ENCODE measurements around the gene RASSF8. TPM values are rescaled to one million over a fixed set of nuclear protein-coding genes. Genes with fewer than 3 reads are reported as not detected.

Gene RASSF8
- total RNA-seq, 1 donor from 2014 or later = 19.0 TPM

GRCh38 chr12:26017484-26018211 lies 59.2 kb downstream of the RASSF8 start:
- H3K36me3 ChIP-seq (ENCODE audit: control insufficient read depth, insufficient read depth, low read length) = no peaks in the 10 kb centered on the region
- H3K27me3 ChIP-seq (ENCODE audit: control insufficient read depth, insufficient read depth, low read length) = no peaks in the 10 kb centered on the region
- no peak overlapping the region for H3K4me3 ChIP-seq (ENCODE audit: low read depth, low read length)
- FAIRE-seq = no peak
- peak; percentile 33 for DNase-seq (ENCODE audit: low read depth)
- TF ChIP-seq CTCF (IDR thresholded peaks at IDR 0.05; ENCODE audit: insufficient read depth, low read length, severe bottlenecking) = peak; percentile 71

- no peak for FAIRE-seq
- DNase-seq (ENCODE audit: low read depth) = peak; percentile 12
- no peak for TF ChIP-seq CTCF (IDR thresholded peaks at IDR 0.05; ENCODE audit: insufficient read depth, low read length, severe bottlenecking)
- no peak overlapping the region for H3K4me3 ChIP-seq (ENCODE audit: low read depth, low read length)
- no peaks in the 10 kb centered on the region for H3K27me3 ChIP-seq (ENCODE audit: control insufficient read depth, insufficient read depth, low read length)
- H3K36me3 ChIP-seq (ENCODE audit: control insufficient read depth, insufficient read depth, low read length) = no peaks in the 10 kb centered on the region
Measured at GRCh38 chr12:26018926-26019325, 60.4 kb downstream of the RASSF8 start.

- Histone ChIP-seq H3K27me3 (ENCODE audit: control insufficient read depth, insufficient read depth, low read length) (no peaks in the 10 kb centered on the region), H3K4me3 (ENCODE audit: low read depth, low read length) (no peak overlapping the region), H3K36me3 (ENCODE audit: control insufficient read depth, insufficient read depth, low read length) (no peaks in the 10 kb centered on the region)
- no peak for TF ChIP-seq CTCF (IDR thresholded peaks at IDR 0.05; ENCODE audit: insufficient read depth, low read length, severe bottlenecking)
- FAIRE-seq (no peak), DNase-seq (ENCODE audit: low read depth) (no peak)
Measured at GRCh38 chr12:26021534-26021933, 63.1 kb downstream of the RASSF8 start.

GRCh38 chr12:26022043-26022442 lies 63.6 kb downstream of the RASSF8 start:
- no peak for TF ChIP-seq CTCF (IDR thresholded peaks at IDR 0.05; ENCODE audit: insufficient read depth, low read length, severe bottlenecking)
- H3K36me3 ChIP-seq (ENCODE audit: control insufficient read depth, insufficient read depth, low read length) = no peaks in the 10 kb centered on the region
- no peak for DNase-seq (ENCODE audit: low read depth)
- no peaks in the 10 kb centered on the region for H3K27me3 ChIP-seq (ENCODE audit: control insufficient read depth, insufficient read depth, low read length)
- no peak overlapping the region for H3K4me3 ChIP-seq (ENCODE audit: low read depth, low read length)
- no peak for FAIRE-seq

- DNase-seq (ENCODE audit: low read depth) (no peak), FAIRE-seq (no peak)
- Histone ChIP-seq H3K4me3 (ENCODE audit: low read depth, low read length) (no peak overlapping the region), H3K36me3 (ENCODE audit: control insufficient read depth, insufficient read depth, low read length) (no peaks in the 10 kb centered on the region), H3K27me3 (ENCODE audit: control insufficient read depth, insufficient read depth, low read length) (no peaks in the 10 kb centered on the region)
- TF ChIP-seq CTCF (IDR thresholded peaks at IDR 0.05; ENCODE audit: insufficient read depth, low read length, severe bottlenecking) = no peak
Measured at GRCh38 chr12:26026713-26027112, 68.2 kb downstream of the RASSF8 start.

GRCh38 chr12:26027401-26027800 lies 68.9 kb downstream of the RASSF8 start:
- H3K36me3 ChIP-seq (ENCODE audit: control insufficient read depth, insufficient read depth, low read length) = no peaks in the 10 kb centered on the region
- TF ChIP-seq CTCF (IDR thresholded peaks at IDR 0.05; ENCODE audit: insufficient read depth, low read length, severe bottlenecking) = no peak
- no peak overlapping the region for H3K4me3 ChIP-seq (ENCODE audit: low read depth, low read length)
- H3K27me3 ChIP-seq (ENCODE audit: control insufficient read depth, insufficient read depth, low read length) = no peaks in the 10 kb centered on the region
- no peak for DNase-seq (ENCODE audit: low read depth)
- no peak for FAIRE-seq

Measured in bronchial epithelial cell (primary cell).